Measurements from ENCODE around the gene SCAMP4. TPM values are rescaled to one million over a fixed set of nuclear protein-coding genes. Genes with fewer than 3 reads are reported as not detected.

Gene SCAMP4
- total RNA-seq, 1 experiment from 2014 or later = 29.2 TPM

GRCh38 chr19:1863328-1863637 is 41.9 kb upstream of the SCAMP4 start, which contains the start of gene KLF16:
Gene KLF16, minus strand, starts transcription at chr19:1863579. Its CDS starts 82 bp downstream, at chr19:1863497.
- H3K27me3 ChIP-seq = no peaks in the 10 kb centered on the region
- peak within 1 kb of the TSS; percentile 95 for H3K27ac ChIP-seq
- H3K4me1 ChIP-seq = no peaks in the 10 kb centered on the region; the same call in 1 of the 2 replicates
- H3K9me3 ChIP-seq (replicated peaks) = no peaks in the 10 kb centered on the region
- no peaks in the 10 kb centered on the region for H3K36me3 ChIP-seq
- DNase-seq = no peak
- peak within 1 kb of the TSS; percentile 78 for H3K4me3 ChIP-seq

GRCh38 chr19:1863638-1864479 is 41.3 kb upstream of the SCAMP4 start:
- Histone ChIP-seq H3K4me1 (no peaks in the 10 kb centered on the region; the same call in 1 of the 2 replicates), H3K9me3 (replicated peaks) (no peaks in the 10 kb centered on the region), H3K27me3 (no peaks in the 10 kb centered on the region), H3K27ac (peak overlapping the region; percentile 95), H3K4me3 (peak overlapping the region; percentile 78), H3K36me3 (no peaks in the 10 kb centered on the region)
- peak; percentile 94 for DNase-seq

GRCh38 chr19:1864480-1865171 is 40.6 kb upstream of the SCAMP4 start:
- no peaks in the 10 kb centered on the region for H3K27me3 ChIP-seq
- H3K9me3 ChIP-seq (replicated peaks) = no peaks in the 10 kb centered on the region
- peak overlapping the region; percentile 78 for H3K4me3 ChIP-seq
- no peaks in the 10 kb centered on the region for H3K36me3 ChIP-seq
- no peaks in the 10 kb centered on the region; the same call in 1 of the 2 replicates for H3K4me1 ChIP-seq
- peak overlapping the region; percentile 95 for H3K27ac ChIP-seq
- DNase-seq = peak; percentile 81 to 82

GRCh38 chr19:1865172-1866010 is 39.8 kb upstream of the SCAMP4 start:
- Histone ChIP-seq H3K27me3 (no peaks in the 10 kb centered on the region), H3K36me3 (no peaks in the 10 kb centered on the region), H3K27ac (peak overlapping the region; percentile 95), H3K4me1 (no peaks in the 10 kb centered on the region; the same call in 1 of the 2 replicates), H3K9me3 (replicated peaks) (no peaks in the 10 kb centered on the region), H3K4me3 (peak overlapping the region; percentile 78)
- no peak for DNase-seq

GRCh38 chr19:1866693-1867348 is 38.4 kb upstream of the SCAMP4 start:
- Histone ChIP-seq H3K27ac (no peak overlapping the region), H3K9me3 (replicated peaks) (no peaks in the 10 kb centered on the region)

GRCh38 chr19:1867349-1867724 is 37.9 kb upstream of the SCAMP4 start:
- H3K27me3 ChIP-seq = no peaks in the 10 kb centered on the region
- H3K4me1 ChIP-seq = no peaks in the 10 kb centered on the region; the same call in 1 of the 2 replicates
- H3K36me3 ChIP-seq = no peaks in the 10 kb centered on the region

More at GRCh38 chr19:1866693-1867348, 38.4 kb upstream of the SCAMP4 start:
- DNase-seq = no peak
- no peak overlapping the region for H3K4me3 ChIP-seq
- no peaks in the 10 kb centered on the region for H3K27me3 ChIP-seq
- H3K4me1 ChIP-seq = no peaks in the 10 kb centered on the region; the same call in 1 of the 2 replicates
- H3K36me3 ChIP-seq = no peaks in the 10 kb centered on the region

GRCh38 chr19:1868971-1869370 is 36.2 kb upstream of the SCAMP4 start:
- Histone ChIP-seq H3K4me1 (peaks cover 1% of the 10 kb centered on the region; the same call in 1 of the 2 replicates), H3K27me3 (no peaks in the 10 kb centered on the region), H3K36me3 (peaks cover 4% of the 10 kb centered on the region; the same call in 1 of the 2 replicates), H3K27ac (no peak overlapping the region), H3K4me3 (no peak overlapping the region), H3K9me3 (replicated peaks) (no peaks in the 10 kb centered on the region)
- DNase-seq = peak in 1 of 2 experiments; percentile 55

More at GRCh38 chr19:1867349-1867724, 37.9 kb upstream of the SCAMP4 start:
- H3K9me3 ChIP-seq (replicated peaks) = no peaks in the 10 kb centered on the region
- no peak overlapping the region for H3K4me3 ChIP-seq
- no peak for DNase-seq
- no peak overlapping the region for H3K27ac ChIP-seq

GRCh38 chr19:1871140-1871597 is 34.0 kb upstream of the SCAMP4 start:
- H3K27me3 ChIP-seq = no peaks in the 10 kb centered on the region
- no peak overlapping the region for H3K27ac ChIP-seq
- peaks cover 4% of the 10 kb centered on the region; the same call in 1 of the 2 replicates for H3K36me3 ChIP-seq
- DNase-seq = no peak
- no peaks in the 10 kb centered on the region for H3K9me3 ChIP-seq (replicated peaks)
- H3K4me3 ChIP-seq = no peak overlapping the region
- peaks cover 3% of the 10 kb centered on the region; the same call in 1 of the 2 replicates for H3K4me1 ChIP-seq

- H3K27me3 ChIP-seq = no peaks in the 10 kb centered on the region
- no peaks in the 10 kb centered on the region for H3K9me3 ChIP-seq (replicated peaks)
- H3K4me3 ChIP-seq = no peak overlapping the region
- DNase-seq = no peak
- peaks cover 3% of the 10 kb centered on the region; the same call in 1 of the 2 replicates for H3K4me1 ChIP-seq
- no peak overlapping the region for H3K27ac ChIP-seq
- peaks cover 4% of the 10 kb centered on the region; the same call in 1 of the 2 replicates for H3K36me3 ChIP-seq
Measured at GRCh38 chr19:1871630-1872029, 33.6 kb upstream of the SCAMP4 start.

GRCh38 chr19:1872807-1873523 is 32.2 kb upstream of the SCAMP4 start:
- Histone ChIP-seq H3K36me3 (peaks cover 4% of the 10 kb centered on the region; the same call in 1 of the 2 replicates), H3K9me3 (replicated peaks) (no peaks in the 10 kb centered on the region), H3K27ac (no peak overlapping the region), H3K27me3 (no peaks in the 10 kb centered on the region), H3K4me1 (peaks cover 3% of the 10 kb centered on the region; the same call in 1 of the 2 replicates), H3K4me3 (no peak overlapping the region)
- DNase-seq = no peak

GRCh38 chr19:1873524-1874473 is 31.4 kb upstream of the SCAMP4 start:
- no peak overlapping the region for H3K27ac ChIP-seq
- peaks cover 4% of the 10 kb centered on the region; the same call in 1 of the 2 replicates for H3K36me3 ChIP-seq
- H3K4me3 ChIP-seq = peak overlapping the region; percentile 94
- no peaks in the 10 kb centered on the region for H3K9me3 ChIP-seq (replicated peaks)
- DNase-seq = no peak
- H3K4me1 ChIP-seq = peaks cover 3% of the 10 kb centered on the region; the same call in 1 of the 2 replicates
- H3K27me3 ChIP-seq = no peaks in the 10 kb centered on the region

GRCh38 chr19:1874554-1875185 is 30.5 kb upstream of the SCAMP4 start:
- no peaks in the 10 kb centered on the region for H3K27me3 ChIP-seq
- no peak for DNase-seq
- H3K9me3 ChIP-seq (replicated peaks) = no peaks in the 10 kb centered on the region
- H3K36me3 ChIP-seq = peaks cover 4% of the 10 kb centered on the region; the same call in 1 of the 2 replicates
- H3K27ac ChIP-seq = no peak overlapping the region
- H3K4me1 ChIP-seq = peaks cover 3% of the 10 kb centered on the region; the same call in 1 of the 2 replicates
- H3K4me3 ChIP-seq = peak overlapping the region; percentile 94
